Left cardiac atrium (tissue), 4 donors: ENCODE measurements around the gene ITPR3. TPM values are rescaled to one million over a fixed set of nuclear protein-coding genes. Genes with fewer than 3 reads are reported as not detected.

ENCODE experiments used
- ATAC-seq, 2 donors: fragments of 200-7000 bp; cut with Tn5 transposase; one replicate each; pipeline ENCODE4 v1.9.1; 2020; ENCODE audit warnings: mild to moderate bottlenecking in 2 of 2, moderate library complexity in 2 of 2
- DNase-seq: peaks from one replicate; pipeline ENCODE4 v3.0.0-alpha.2; 2020
- intact Hi-C, 2 donors: fragments of 100-400 bp; cut with DNase I; formaldehyde crosslinking; loops; one replicate each; pipeline versions ENCODE4 v1.14.1 to v1.15.1; 2022 to 2023
- total RNA-seq, 2 donors: library from RNA; stranded (reverse); fragmentation: NEBNext Ultra II Directional; extraction: Animal tissue kit (Norgen Biotek cat#: 25700); gene quantifications; one replicate each; pipeline ENCODE4 v1.2.1, GENCODE V29; 2021
- donor health status: DM: no; HTN: yes; CAD: no.
- donor health status: DM: no; HTN: yes; CAD: no; lungs with severe emphysema.
- donor health status: DM: yes; HTN: yes; CAD: no.
- donor health status: Dilated cardiomyopathy.

Gene ITPR3
- total RNA-seq, 2 donors from 2014 or later, result 9.6 to 16.6 TPM

DNA sequence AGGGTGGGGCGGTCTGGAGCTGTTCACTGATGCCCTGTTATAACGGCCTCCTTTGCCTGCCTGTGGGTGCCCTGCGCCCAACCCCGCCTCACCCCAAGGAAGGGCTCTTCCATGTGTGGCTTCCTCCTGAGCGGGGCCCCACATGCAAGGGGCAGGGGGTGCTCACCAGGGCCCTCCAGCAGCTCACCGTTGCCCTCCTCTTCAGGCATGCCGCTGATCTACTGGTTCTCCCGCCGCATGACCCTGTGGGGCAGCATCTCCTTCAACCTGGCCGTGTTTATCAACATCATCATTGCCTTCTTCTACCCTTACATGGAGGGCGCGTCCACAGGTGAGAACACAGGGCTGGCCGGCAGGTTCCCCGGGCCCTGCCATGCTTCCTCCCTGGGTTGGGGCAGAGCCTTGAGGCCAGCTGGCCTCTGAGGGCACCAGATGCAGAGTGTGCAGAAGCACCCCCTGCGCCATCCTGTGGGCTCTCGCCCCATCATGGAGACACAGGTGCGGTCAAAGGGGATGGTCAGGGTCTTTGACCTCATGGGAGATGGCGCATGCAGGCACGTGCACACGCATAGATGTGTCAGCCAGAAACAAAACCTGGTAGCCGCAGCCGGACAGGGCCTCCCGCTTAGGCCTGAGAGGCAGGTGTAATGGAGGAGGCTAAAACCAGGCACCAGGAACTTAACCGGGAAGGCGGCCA lies 67.5 kb downstream of the ITPR3 start:
- DNase-seq, result no peak
- intact Hi-C loops, result loop anchor here in 1 of 2 donors (5.0 kb wide), 1 partner anchor 51 kb away; no protein-coding TSS in a partner anchor
- no peak for ATAC-seq

DNA sequence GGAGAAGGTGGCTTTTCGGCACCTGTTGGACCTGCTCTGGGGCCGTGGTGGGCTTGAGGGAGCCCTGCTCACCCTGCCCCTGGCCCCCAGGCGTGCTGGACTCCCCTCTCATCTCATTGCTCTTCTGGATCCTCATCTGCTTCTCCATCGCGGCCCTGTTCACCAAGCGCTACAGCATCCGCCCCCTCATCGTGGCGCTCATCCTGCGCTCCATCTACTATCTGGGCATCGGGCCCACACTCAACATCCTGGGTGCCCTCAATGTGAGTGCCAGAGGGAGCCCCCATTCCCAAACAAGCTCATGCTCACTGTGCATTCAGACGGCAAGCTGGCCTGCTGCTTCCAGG lies 68.0 kb downstream of the ITPR3 start:
- no peak for DNase-seq
- intact Hi-C loops, result loop anchor here in 1 of 2 donors (5.0 kb wide), 1 partner anchor 52 kb away; no protein-coding TSS in a partner anchor
- ATAC-seq, result no peak

DNA sequence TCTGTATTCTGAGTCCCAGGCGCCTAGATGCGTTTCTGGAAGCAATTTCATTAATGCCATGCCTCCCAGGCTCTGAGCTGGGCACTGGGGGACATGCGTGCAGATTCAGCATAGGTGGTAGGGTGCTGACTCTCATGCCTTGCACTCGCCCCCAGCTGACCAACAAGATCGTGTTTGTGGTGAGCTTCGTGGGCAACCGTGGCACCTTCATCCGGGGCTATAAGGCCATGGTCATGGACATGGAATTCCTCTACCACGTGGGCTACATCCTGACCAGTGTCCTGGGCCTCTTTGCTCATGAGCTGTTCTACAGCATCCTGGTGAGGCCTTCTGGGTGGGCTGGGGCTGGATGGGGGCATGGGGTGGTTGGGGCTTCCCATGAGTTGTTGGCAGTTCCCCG lies 68.8 kb downstream of the ITPR3 start:
- intact Hi-C loops, result loop anchor here (5.0 to 10.0 kb wide), 2 partner anchors 53 to 55 kb away; no protein-coding TSS in a partner anchor
- no peak for ATAC-seq
- DNase-seq, result no peak

DNA sequence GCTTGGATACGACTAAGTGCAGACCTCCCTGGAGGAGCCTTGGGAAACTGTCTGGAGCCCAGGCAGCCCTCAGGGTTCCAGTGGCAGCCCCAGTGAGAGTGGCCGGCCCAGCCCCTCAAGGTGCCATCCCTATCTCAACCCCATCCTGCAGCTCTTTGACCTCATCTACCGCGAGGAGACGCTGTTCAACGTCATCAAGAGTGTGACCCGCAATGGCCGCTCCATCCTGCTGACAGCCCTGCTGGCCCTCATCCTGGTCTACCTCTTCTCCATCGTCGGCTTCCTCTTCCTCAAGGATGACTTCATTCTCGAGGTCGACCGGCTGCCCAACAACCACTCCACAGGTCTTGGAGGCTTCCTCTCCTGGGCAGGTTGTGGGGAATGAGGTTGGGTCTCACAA lies 69.6 kb downstream of the ITPR3 start:
- DNase-seq (no peak), ATAC-seq (no peak)
- intact Hi-C loops, result loop anchor here in 1 of 2 donors (10.0 kb wide), 1 partner anchor 56 kb away; no protein-coding TSS in a partner anchor

DNA sequence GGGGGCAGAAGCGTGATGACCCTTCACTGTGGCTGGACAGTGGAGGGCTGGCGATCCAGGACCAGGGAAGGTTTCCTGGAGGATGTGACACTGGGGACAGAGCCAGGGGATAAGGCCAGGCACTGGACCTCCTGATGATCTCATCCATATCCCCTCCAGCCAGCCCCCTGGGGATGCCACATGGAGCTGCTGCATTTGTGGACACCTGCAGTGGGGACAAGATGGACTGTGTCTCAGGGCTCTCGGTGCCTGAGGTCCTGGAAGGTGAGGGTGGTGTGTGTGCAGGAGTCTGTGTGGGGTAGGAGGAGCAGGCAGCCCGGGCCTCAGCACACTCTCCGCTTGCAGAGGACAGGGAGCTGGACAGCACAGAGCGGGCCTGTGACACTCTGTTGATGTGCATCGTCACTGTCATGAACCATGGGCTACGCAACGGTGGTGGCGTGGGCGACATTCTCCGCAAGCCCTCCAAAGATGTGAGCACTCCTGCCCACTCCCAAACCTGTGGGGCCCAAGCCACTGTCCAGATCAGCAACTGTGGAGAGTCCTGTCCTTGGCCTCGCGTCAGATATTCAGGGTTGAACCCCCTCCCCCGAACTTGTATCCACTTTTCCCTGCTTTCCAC lies 70.4 kb downstream of the ITPR3 start:
- DNase-seq, result peak; percentile 16

DNA sequence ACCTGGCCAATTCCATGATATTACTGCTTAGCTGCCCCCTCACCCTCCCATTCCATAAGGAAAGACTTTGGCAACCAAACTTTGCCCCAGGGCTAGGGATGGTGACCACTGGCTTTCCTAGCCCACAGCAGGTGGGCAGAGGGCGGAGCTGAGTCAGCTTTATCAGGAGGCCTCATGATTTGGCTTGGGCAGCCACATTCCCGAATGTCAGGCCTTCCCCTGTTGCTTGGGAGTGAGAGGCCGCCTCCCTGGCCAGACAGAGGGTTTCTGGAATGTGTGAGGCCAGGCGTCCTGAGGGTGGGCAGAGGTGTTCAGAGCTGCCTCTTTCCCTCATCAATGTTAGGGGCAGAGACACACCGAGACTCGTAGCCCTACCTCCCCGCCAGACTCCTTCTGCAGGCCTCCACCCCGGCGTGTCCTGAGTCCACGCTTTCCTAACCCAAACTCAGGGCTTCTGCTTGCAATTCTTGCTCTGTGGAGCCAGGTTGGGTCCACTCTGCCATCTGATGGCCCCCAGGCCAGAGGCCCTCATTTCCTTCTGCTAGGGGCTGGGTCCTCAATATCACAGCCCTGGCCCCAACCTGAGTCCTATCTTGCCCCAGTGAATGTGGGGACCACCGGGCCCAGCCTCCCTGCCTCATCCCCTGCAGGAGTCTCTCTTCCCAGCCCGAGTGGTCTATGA lies 71.1 kb downstream of the ITPR3 start:
- peak; percentile 36 for DNase-seq
- ATAC-seq, result peak; percentile 27 to 64
- intact Hi-C loops, result loop anchor here in 1 of 2 donors (10.0 kb wide), 1 partner anchor 57 kb away; no protein-coding TSS in a partner anchor

More for the DNA sequence above, 70.4 kb downstream of the ITPR3 start:
- no peak for ATAC-seq
- intact Hi-C loops, result loop anchor here in 1 of 2 donors (10.0 kb wide), 1 partner anchor 57 kb away; no protein-coding TSS in a partner anchor

DNA sequence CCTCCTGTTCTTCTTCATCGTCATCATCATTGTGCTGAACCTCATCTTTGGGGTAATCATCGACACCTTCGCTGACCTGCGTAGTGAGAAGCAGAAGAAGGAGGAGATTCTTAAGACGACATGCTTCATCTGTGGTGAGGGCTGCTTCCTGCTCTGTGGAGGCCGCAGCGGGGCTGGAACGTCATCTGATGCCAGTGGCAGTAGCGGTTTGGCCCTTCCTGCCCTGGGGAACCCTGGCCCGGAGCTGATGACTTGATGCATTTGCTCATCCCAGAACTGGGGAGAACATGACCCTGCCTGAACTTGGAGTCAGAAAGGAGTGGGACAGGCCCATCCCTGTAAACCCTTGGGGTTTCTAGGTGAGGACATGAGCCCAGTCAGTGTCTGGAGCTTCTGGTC lies 71.6 kb downstream of the ITPR3 start:
- ATAC-seq, result peak in 1 of 2 donors; percentile 1
- peak; percentile 31 for DNase-seq
- intact Hi-C loops, result loop anchor here in 1 of 2 donors (10.0 kb wide), 1 partner anchor 58 kb away; no protein-coding TSS in a partner anchor

DNA sequence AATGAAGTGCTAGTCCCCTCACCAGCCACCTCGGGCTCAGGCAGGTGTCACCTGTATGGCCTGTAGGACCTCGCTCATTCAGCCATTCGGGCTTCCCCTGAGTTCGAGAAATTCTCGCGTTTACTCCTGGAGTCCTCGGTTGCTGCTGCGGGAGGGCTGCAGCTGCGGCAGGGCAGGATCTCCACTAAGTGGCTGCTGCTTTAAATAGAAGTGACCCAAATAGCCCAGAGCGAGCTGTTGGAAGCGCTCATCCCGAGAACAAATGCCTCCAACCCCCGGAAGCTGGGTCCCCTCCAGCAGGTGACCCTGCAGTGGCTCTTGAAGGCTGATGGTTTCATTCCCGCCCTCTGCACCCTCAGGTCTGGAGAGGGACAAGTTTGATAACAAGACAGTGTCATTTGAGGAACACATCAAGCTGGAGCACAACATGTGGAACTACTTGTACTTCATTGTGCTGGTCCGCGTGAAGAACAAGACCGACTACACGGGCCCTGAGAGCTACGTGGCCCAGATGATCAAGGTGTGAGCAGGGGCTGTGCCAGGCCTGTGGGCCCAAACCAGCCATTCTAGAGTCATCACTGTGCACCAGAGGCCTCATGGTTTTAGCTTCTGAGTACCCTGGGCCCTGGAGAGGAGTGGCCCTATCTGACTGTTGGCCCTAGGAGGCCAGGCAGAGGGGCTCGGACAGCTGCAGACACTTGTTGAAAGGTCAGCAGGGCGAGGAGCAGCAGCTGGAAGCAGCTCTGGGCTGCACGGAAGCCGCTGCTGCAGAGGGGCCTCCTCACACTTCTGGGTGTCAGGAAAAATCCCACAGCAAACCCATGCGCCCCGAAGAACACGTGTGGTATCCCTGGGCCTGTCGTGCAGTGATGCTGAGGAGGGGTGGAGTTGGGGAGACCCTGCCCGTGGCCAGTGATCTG lies 72.3 kb downstream of the ITPR3 start:
- intact Hi-C loops, result loop anchor here in 1 of 2 donors (10.0 kb wide), 1 partner anchor 59 kb away; no protein-coding TSS in a partner anchor
- ATAC-seq (peak; percentile 26 to 56), DNase-seq (peak; percentile 34)

DNA sequence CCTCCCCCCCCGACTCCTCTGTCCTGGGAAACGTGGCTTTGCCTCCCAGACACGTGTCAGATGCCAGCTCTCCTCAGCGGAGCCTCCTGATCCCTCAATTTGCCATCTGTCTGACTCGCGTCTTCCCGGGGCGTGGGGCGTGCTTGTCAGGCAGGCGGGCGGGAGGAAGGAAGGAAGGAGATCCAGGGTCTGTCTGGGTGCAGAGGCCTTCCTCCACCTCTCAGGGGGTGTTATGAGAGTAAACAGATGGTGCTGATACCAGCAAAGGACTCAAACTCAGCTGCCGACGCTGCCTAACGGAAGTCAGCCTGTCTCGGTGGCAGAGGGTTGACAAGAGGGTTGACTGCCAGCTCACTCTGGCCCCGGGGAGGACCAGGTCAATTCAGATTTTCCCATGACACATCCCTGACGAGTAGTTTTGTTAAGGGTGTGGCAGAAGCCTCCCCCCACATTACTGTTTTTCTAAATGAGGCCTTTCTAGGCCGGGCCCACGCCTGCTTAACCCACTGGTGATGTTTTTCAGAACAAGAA lies 73.3 kb downstream of the ITPR3 start:
- intact Hi-C loops, result loop anchor here in 1 of 2 donors (10.0 kb wide), 1 partner anchor 60 kb away; no protein-coding TSS in a partner anchor
- ATAC-seq (peak in 1 of 2 donors; percentile 15), DNase-seq (peak; percentile 64)

DNA sequence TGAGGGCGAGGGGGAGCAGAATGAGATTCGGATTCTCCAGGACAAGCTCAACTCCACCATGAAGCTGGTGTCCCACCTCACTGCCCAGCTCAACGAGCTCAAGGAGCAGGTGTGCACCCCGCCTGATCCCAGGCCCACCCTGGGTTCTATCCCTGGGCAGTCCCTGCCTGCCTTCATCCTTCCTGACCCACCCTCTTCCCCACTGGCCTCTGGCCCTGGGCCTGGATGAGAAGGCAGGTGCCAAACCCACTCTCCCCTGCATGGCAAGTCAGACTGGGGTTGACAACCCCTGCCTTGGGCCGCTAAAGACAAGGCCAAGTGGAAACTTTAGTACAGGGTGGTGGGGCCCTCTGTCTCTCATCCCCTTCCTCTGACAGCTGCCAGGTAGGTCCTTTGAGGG lies 73.9 kb downstream of the ITPR3 start:
- DNase-seq (no peak), ATAC-seq (no peak)
- intact Hi-C loops, result loop anchor here in 1 of 2 donors (10.0 kb wide), 1 partner anchor 60 kb away; no protein-coding TSS in a partner anchor

DNA sequence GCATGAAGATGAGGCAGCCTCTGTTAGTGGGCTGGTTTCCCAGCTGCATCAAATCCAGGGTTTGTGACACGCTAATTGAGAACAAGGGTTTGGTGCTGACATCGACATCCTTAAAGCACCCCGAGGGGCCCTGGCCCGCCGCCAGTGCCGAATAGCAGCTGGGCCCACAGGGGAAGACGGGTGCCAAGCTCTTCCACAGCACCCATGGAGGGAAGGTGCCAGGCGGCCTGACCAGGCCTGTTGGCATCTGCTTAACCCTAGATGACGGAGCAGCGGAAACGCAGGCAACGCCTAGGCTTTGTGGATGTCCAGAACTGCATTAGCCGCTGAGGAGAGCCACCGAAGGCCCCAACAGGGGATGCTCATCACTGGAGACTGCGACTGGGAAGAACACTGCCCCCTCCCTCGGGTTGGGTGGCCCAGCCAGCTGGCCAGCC lies 74.3 kb downstream of the ITPR3 start:
- DNase-seq, result peak; percentile 33
- intact Hi-C loops, result loop anchor here in 1 of 2 donors (10.0 kb wide), 1 partner anchor 61 kb away; no protein-coding TSS in a partner anchor
- ATAC-seq, result no peak

DNA sequence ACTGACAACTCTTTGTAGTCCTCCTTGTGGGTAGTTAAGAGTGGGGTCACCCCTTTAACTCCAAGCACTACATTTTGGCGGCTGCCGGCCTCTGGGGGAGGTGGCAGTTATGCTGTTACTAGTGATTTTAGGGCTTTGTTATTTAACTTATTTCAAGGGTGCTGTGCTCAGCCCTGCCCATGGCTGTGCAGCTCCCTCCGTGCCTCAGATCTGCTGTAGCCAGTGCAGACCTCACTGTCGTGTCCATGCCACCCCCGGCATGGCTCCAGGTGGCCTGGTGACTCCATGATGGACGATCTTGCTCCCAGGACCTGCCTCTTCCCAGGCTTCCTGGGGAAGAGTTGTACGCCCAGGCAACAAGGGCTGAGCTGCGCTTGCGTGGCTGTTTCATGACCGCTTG lies 75.0 kb downstream of the ITPR3 start:
- intact Hi-C loops, result loop anchor here in 1 of 2 donors (10.0 kb wide), 1 partner anchor 61 kb away; no protein-coding TSS in a partner anchor
- ATAC-seq (no peak), DNase-seq (peak; percentile 22)

DNA sequence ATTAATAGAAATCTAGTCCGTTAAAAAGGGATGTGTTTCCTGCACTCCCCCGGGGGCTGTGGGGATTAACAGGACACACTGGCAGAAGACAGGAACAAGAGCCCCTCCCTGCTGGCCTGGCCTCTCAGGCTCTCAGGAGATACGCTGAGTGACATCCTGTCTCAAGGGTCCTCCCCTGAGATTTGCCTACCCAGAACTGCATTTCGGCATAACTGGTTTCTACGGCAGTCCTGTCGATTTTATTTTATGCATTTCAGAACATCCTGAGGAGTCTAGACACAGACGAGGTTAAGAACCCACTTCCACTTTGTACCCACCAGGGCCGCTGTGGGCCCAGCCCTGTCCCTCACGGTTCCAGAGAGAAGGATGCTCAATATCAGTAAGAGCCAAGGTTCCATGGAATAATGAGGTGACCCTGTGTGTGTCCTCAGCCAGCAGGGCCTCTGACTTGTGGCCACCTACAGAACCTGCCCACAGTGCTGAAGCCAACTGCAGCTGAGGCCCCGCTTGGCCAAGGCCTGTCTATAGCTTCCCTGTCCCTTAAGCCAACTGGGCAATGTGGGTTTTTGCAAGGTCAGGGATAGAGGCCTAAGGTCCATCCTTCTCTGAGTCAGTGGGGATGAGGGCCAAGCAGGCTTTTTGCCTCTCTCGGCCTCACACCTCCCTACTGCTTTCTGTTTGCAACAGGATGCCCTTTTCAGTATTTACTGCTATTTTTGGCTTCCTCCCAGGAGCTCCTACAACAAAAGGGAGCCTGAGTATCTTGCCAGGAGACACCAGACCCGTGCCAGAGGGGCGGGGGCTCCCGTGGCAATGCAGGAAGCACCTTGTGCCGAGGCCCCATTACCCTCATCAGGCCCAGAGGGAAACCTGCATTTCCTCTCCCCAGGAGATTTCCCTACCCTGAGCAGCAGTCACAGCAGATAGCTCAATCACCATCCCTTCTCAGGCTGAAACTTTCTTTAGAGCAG lies 75.7 kb downstream of the ITPR3 start:
- DNase-seq (peak; percentile 76), ATAC-seq (peak; percentile 39 to 63)
- intact Hi-C loops, result loop anchor here in 1 of 2 donors (10.0 kb wide), 1 partner anchor 62 kb away; no protein-coding TSS in a partner anchor

DNA sequence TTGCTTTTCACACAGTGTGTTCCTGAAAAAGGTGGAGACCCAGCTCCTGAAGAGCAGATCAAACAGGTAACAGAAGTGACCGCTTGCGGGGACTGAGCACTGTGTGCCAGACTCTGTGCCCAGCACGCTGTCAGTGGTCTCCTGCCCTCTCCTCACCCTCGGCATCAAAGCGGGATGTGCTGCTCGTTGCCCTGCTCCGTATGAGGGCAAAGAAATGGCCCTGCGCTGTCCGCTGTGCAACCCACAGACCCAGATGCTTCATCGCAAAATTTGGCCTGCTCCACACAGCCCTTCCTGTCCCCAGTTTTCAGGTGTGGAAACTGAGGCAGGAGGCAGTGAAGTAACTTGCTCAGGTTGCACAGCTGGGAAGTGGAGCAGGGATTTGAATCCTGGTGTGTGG lies 76.7 kb downstream of the ITPR3 start:
- intact Hi-C loops, result loop anchor here in 1 of 2 donors (10.0 kb wide), 1 partner anchor 63 kb away; no protein-coding TSS in a partner anchor
- no peak for ATAC-seq
- no peak for DNase-seq

DNA sequence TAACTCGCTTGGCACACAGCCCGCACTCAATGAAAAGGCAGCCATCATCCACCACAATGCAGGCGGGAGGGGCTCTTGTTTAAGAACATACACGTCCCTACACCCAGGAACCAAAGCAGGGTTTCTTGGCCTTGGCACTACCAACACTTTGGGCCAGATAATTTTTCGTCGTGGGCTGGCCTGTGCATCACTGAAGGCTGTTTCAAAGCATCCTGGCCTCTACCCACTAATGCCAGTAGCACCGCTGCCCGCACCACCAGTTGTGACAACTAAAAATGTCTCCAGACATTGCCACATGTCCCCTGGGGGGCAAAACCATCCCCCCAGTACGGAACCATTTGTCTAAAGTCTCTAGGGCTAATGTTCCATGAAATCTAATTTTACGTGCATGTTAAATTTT lies 77.4 kb downstream of the ITPR3 start:
- ATAC-seq (no peak), DNase-seq (no peak)
- intact Hi-C loops, result loop anchor here in 1 of 2 donors (10.0 kb wide), 1 partner anchor 64 kb away; no protein-coding TSS in a partner anchor

DNA sequence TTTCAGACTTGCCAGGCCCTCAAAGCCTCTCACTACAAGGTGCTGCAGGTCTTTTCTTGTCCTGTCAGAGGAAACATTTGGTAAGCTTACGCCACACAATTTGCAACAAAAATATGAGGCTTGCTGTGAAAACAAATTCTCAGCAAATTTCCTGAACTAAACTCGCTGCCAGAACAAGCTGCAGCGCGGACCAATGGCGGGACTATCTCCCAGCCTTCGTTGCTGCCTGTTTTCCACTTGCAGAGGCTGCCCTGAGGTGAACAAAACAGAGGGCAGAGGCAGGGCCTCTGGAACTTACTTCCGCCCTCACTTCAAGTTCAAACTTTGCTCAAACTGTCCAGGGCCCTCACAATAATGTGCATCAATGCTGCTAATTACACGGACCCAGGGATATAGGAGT lies 78.0 kb downstream of the ITPR3 start:
- intact Hi-C loops, result loop anchor here in 1 of 2 donors (10.0 kb wide), 1 partner anchor 64 kb away; no protein-coding TSS in a partner anchor
- ATAC-seq (no peak), DNase-seq (no peak)
